Neuronal stem cell (in vitro differentiated cells): ENCODE data around the gene HPS4.

Experiments
- DNase-seq: peaks from one replicate; pipeline ENCODE4 v3.0.0-alpha.2; 2013; ENCODE audit warnings: low spot score
- H2AFZ ChIP-seq: one replicate; pipeline ENCODE4 v1.6.1; 2013; ENCODE audit warnings: mild to moderate bottlenecking, low read length, inconsistent platforms
- H2AK5ac ChIP-seq: 2 replicates; pipeline ENCODE4 v1.6.1; 2013; ENCODE audit warnings: low read depth, mild to moderate bottlenecking, inconsistent platforms, low read length, moderate library complexity, mixed read lengths
- H2BK120ac ChIP-seq: 2 replicates; pipeline ENCODE4 v1.6.1; 2013; ENCODE audit warnings: low read depth, mild to moderate bottlenecking, inconsistent platforms, low read length, moderate library complexity, mixed read lengths
- H2BK12ac ChIP-seq: one replicate; pipeline ENCODE4 v1.6.1; 2013; ENCODE audit warnings: low read length, inconsistent platforms
- H2BK15ac ChIP-seq: 2 replicates; pipeline ENCODE4 v1.6.1; 2013; ENCODE audit warnings: mild to moderate bottlenecking, low read length, inconsistent platforms, mixed read lengths
- H2BK5ac ChIP-seq: one replicate; pipeline ENCODE4 v1.6.1; 2013; ENCODE audit warnings: inconsistent platforms, mild to moderate bottlenecking, low read length, moderate library complexity
- H3K14ac ChIP-seq: one replicate; pipeline ENCODE4 v1.6.1; 2013; ENCODE audit warnings: low read length, inconsistent platforms
- H3K18ac ChIP-seq: 2 replicates; pipeline ENCODE4 v1.6.1; 2013; ENCODE audit warnings: low read length, inconsistent platforms
- H3K23ac ChIP-seq: 2 replicates; pipeline ENCODE4 v1.6.1; 2013; ENCODE audit warnings: low read depth, mild to moderate bottlenecking, mixed read lengths, low read length, inconsistent platforms; ENCODE audit not compliant: poor library complexity
- H3K27ac ChIP-seq: replicated peaks from 3 replicates; pipeline ENCODE4 v1.5.1; 2013; ENCODE audit warnings: low read length, inconsistent platforms
- H3K27me3 ChIP-seq, 3 experiments: 2 replicates each; pipeline ENCODE4 v1.6.1; 2013; ENCODE audit warnings: low read length in 3 of 3, mild to moderate bottlenecking in 2 of 3, inconsistent platforms in 1 of 3, low read depth in 1 of 3, mixed read lengths in 1 of 3, moderate library complexity in 1 of 3; ENCODE audit not compliant: control insufficient read depth in 3 of 3, insufficient read depth in 3 of 3
- H3K36me3 ChIP-seq, 2 donors: replicated peaks in 1 of 2; 2 replicates each; pipeline ENCODE4 v1.6.1; 2013; ENCODE audit warnings: low read length in 2 of 2; ENCODE audit not compliant: control insufficient read depth in 2 of 2, insufficient read depth in 2 of 2
- H3K4ac ChIP-seq: 2 replicates; pipeline ENCODE4 v1.6.1; 2013; ENCODE audit warnings: inconsistent platforms, mild to moderate bottlenecking, low read length, moderate library complexity
- H3K4me1 ChIP-seq, 2 donors: 1 replicate in 1 of 2; 2 replicates in 1 of 2; pipeline ENCODE4 v1.6.1; 2013; ENCODE audit warnings: low read length in 2 of 2, low read depth in 1 of 2; ENCODE audit not compliant: control insufficient read depth in 2 of 2, insufficient read depth in 1 of 2
- H3K4me2 ChIP-seq: one replicate; pipeline ENCODE4 v1.6.1; 2013; ENCODE audit warnings: mild to moderate bottlenecking, low read length, inconsistent platforms; ENCODE audit not compliant: insufficient read depth, poor library complexity, severe bottlenecking
- H3K4me3 ChIP-seq, 2 donors: 2 replicates each; pipeline ENCODE4 v1.5.1; 2013; ENCODE audit warnings: low read length in 2 of 2, mild to moderate bottlenecking in 2 of 2, inconsistent platforms in 1 of 2, moderate library complexity in 1 of 2
- H3K79me1 ChIP-seq: one replicate; pipeline ENCODE4 v1.6.1; 2013; ENCODE audit warnings: low read depth, mild to moderate bottlenecking, inconsistent platforms, low read length, moderate library complexity
- H3K9ac ChIP-seq: one replicate; pipeline ENCODE4 v1.6.1; 2013; ENCODE audit warnings: mild to moderate bottlenecking, low read depth, low read length, inconsistent platforms; ENCODE audit not compliant: poor library complexity
- H3K9me3 ChIP-seq, 2 donors: replicated peaks in 1 of 2; 2 replicates each; pipeline versions ENCODE3 to v1.6.1; 2013; ENCODE audit warnings: low read length in 2 of 2, mild to moderate bottlenecking in 2 of 2, inconsistent platforms in 1 of 2, low read depth in 1 of 2, mixed read lengths in 1 of 2, moderate library complexity in 1 of 2; ENCODE audit not compliant: control insufficient read depth in 2 of 2, insufficient read depth in 1 of 2
- H4K8ac ChIP-seq: one replicate; pipeline ENCODE4 v1.6.1; 2013; ENCODE audit warnings: low read depth, mild to moderate bottlenecking, inconsistent platforms, low read length, moderate library complexity
- H4K91ac ChIP-seq: one replicate; pipeline ENCODE4 v1.6.1; 2013; ENCODE audit warnings: low read length, low read depth, mild to moderate bottlenecking, inconsistent platforms; ENCODE audit not compliant: poor library complexity
- WGBS, 2 donors: extraction: QIAGEN DNeasy Blood & Tissue Kit; methylation state at CpG; one replicate each; pipeline ENCODE4 v1.1.7; 2013; ENCODE audit warnings: missing lambda C conversion rate in 2 of 2, mixed read lengths in 1 of 2; ENCODE audit not compliant: insufficient read length in 2 of 2, insufficient replicate concordance in 1 of 2; ENCODE audit errors: extremely low coverage in 2 of 2; 5-methylcytosine and 5-hydroxymethylcytosine counted together

HPS4 gene

DNA sequence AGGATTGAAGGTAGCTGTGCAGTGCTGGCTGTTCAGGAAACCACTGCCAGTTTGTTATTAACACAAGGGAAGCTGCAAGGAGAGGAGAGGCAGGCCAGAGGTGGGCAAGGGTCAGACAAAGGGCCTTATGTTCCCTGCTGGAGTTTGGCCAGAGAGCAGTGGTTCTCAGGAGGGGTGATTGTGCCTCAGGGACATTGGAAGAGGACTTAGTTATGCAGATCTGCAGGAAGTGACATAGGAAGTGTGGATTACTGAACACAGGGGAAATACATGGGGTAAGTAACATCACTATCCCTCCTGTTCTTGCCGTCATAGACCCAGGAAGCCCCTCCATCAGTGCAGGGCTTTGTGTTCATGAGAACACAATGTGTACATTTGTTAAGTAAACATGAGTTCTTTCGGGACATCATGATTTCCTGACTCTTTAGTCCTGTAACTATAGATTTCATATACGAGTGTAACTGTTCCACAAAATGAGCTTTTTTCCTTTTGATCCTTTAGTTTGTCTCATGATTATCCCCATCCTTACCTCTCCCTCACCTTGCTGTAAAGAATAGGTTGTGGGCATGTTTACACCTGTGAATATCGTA is 6.0 kb upstream of the HPS4 start:
- Histone ChIP-seq H3K4ac (no peak overlapping the region), H4K8ac (no peak overlapping the region), H2BK120ac (no peak overlapping the region), H2BK12ac (no peak overlapping the region), H3K27me3 (no peaks in the 10 kb centered on the region), H3K9ac (no peak overlapping the region), H2BK5ac (no peak overlapping the region), H3K14ac (no peak overlapping the region), H3K4me3 (no peak overlapping the region), H3K4me1 (peaks cover 0 to under 1% of the 10 kb centered on the region in 2 donors), H3K23ac (no peak overlapping the region), H3K27ac (no peak overlapping the region), H3K9me3 (no peaks in the 10 kb centered on the region), H2AFZ (no peak overlapping the region), H3K36me3 (peaks cover 36 to 90% of the 10 kb centered on the region in 2 donors), H4K91ac (no peak overlapping the region), H3K18ac (no peak overlapping the region), H2AK5ac (no peak overlapping the region), H2BK15ac (no peak overlapping the region), H3K79me1 (no peaks in the 10 kb centered on the region), H3K4me2 (no peak overlapping the region)
- WGBS, 2 donors: no CpG with 5 or more reads among the region's 4 CpGs
- DNase-seq: no peak

DNA sequence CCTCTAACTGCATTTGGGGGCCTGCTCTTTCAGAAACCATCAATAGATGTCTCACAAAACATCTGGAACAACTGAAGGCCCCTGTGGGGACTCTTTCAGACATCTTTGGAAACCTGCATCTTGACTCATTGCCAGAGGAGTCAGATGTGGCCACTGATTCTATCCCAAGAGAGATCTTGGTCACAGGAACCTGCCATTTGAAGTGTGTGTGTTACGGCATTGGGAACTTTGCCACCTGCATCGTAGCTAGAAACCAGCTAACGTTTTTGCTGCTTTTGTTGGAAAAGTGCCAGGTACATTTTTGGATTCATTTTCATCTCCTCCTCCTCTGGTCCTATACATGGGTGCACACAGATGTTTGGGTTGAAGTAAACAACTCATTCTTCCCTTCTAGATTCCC is 4.4 kb upstream of the HPS4 start:
- no peak overlapping the region for H2BK15ac ChIP-seq
- H2AFZ ChIP-seq: no peak overlapping the region
- H3K4me2 ChIP-seq: no peak overlapping the region
- no peaks in the 10 kb centered on the region for H3K79me1 ChIP-seq
- H3K4me3 ChIP-seq: no peak overlapping the region
- no peak overlapping the region for H3K14ac ChIP-seq
- H3K9ac ChIP-seq: no peak overlapping the region
- H4K91ac ChIP-seq: no peak overlapping the region
- H3K27ac ChIP-seq: no peak overlapping the region
- H3K27me3 ChIP-seq: no peaks in the 10 kb centered on the region
- peaks cover 3 to 4% of the 10 kb centered on the region in 2 donors for H3K4me1 ChIP-seq
- peaks cover 27 to 75% of the 10 kb centered on the region in 2 donors for H3K36me3 ChIP-seq
- WGBS, 2 donors: no CpG with 5 or more reads among the region's 3 CpGs
- H3K23ac ChIP-seq: no peak overlapping the region
- no peak overlapping the region for H2BK12ac ChIP-seq
- no peak overlapping the region for H2BK5ac ChIP-seq
- H3K9me3 ChIP-seq: no peaks in the 10 kb centered on the region
- H2AK5ac ChIP-seq: no peak overlapping the region
- H2BK120ac ChIP-seq: no peak overlapping the region
- DNase-seq: no peak
- H3K18ac ChIP-seq: no peak overlapping the region
- H4K8ac ChIP-seq: no peak overlapping the region
- no peak overlapping the region for H3K4ac ChIP-seq

DNA sequence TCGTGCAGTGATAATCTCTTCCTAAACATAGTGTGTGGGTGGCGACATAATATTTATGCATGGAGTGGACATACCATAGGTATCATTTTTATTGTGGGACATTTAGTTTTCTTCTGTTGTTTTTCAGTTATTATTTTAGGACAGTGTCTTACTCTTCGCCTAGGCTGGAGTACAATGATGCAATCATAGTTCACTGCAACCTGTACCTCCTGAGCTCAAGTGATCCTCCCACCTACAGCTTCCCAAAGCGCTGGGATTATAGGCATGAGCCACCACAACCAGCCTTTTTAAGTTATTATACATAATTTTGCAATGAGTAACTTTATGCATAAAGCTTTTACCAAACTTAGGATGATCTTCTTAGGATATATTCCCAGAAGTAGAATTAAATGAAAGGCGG is 2.8 kb upstream of the HPS4 start:
- Histone ChIP-seq H3K4me2 (no peak overlapping the region), H3K27me3 (no peaks in the 10 kb centered on the region), H2BK5ac (no peak overlapping the region), H3K4me3 (no peak overlapping the region), H2AK5ac (no peak overlapping the region), H4K8ac (no peak overlapping the region), H3K4me1 (peaks cover 6 to 11% of the 10 kb centered on the region in 2 donors), H3K9ac (no peak overlapping the region), H2BK12ac (no peak overlapping the region), H2BK120ac (no peak overlapping the region), H3K9me3 (no peaks in the 10 kb centered on the region), H4K91ac (no peak overlapping the region), H3K36me3 (peaks cover 19 to 65% of the 10 kb centered on the region in 2 donors), H3K14ac (no peak overlapping the region), H2BK15ac (no peak overlapping the region), H3K23ac (no peak overlapping the region), H3K27ac (no peak overlapping the region), H3K18ac (no peak overlapping the region), H2AFZ (no peak overlapping the region), H3K4ac (no peak overlapping the region), H3K79me1 (peaks cover 2% of the 10 kb centered on the region)
- no peak for DNase-seq
- no CpG with 5 or more reads among the region's 5 CpGs for WGBS, 2 donors

DNA sequence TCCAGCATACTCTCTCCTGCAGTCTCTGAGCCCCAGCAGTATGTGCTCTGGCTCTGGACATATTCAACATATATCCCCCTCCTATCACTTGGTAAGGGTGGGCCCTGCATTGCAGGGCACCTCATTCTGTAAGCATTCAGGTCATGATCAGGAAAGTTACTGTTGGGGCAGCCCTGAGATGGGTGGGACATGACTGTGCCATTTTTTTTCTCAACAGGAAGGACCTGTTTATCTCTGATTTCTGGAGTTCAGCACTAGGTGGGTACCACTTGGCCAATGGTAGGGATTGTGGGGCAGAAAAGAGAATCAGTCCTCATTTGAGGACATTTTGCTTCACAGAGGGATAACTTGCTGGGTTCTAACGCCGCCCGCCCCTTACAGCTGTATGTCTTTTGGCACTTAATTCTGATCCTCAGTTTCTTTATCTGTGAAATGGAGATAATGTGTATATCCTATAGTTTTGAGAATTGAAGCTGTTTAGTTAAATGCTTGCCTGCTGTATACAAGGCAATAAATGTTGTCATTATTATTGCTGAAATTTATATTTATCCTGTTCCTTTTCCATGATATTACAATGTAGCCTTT is 2.3 kb upstream of the HPS4 start:
- H3K23ac ChIP-seq: no peak overlapping the region
- H3K27ac ChIP-seq: no peak overlapping the region
- H3K4me1 ChIP-seq: peaks cover 6 to 11% of the 10 kb centered on the region in 2 donors
- no peak overlapping the region for H2BK12ac ChIP-seq
- no peak overlapping the region for H4K8ac ChIP-seq
- H3K36me3 ChIP-seq: peaks cover 18 to 65% of the 10 kb centered on the region in 2 donors
- no peak for DNase-seq
- H2BK120ac ChIP-seq: no peak overlapping the region
- no CpG with 5 or more reads among the region's 3 CpGs for WGBS, 2 donors
- H4K91ac ChIP-seq: no peak overlapping the region
- peaks cover 2% of the 10 kb centered on the region for H3K79me1 ChIP-seq
- H3K14ac ChIP-seq: no peak overlapping the region
- H3K4me2 ChIP-seq: no peak overlapping the region
- no peak overlapping the region for H2AK5ac ChIP-seq
- no peak overlapping the region for H3K18ac ChIP-seq
- no peak overlapping the region for H3K9ac ChIP-seq
- H3K4me3 ChIP-seq: no peak overlapping the region
- no peak overlapping the region for H2BK15ac ChIP-seq
- no peaks in the 10 kb centered on the region for H3K9me3 ChIP-seq
- H3K4ac ChIP-seq: no peak overlapping the region
- no peaks in the 10 kb centered on the region for H3K27me3 ChIP-seq
- H2BK5ac ChIP-seq: no peak overlapping the region
- no peak overlapping the region for H2AFZ ChIP-seq
